ENCODE measurements around the gene LOXHD1.

LOXHD1 gene

DNA sequence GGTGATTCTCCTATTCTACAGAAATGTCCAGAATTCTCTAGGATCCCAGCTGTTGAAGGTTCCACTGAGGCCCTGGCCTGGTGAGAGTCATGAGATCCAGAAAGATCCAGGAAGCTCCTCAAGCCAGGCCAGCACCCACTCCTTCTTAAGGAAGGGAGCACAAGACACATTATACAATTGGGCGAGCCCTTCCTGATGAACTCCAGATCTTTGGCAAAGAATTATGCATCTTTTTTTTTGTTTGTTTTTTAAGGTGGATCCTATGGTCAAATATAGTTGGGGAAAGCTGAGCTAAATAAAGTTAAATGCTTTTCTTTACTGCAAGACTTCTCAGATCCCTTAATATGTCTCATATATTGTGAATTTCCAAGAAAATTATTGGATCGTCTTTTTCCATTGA lies 37.0 kb upstream of the LOXHD1 start:
- TF ChIP-seq, protein P1, sequence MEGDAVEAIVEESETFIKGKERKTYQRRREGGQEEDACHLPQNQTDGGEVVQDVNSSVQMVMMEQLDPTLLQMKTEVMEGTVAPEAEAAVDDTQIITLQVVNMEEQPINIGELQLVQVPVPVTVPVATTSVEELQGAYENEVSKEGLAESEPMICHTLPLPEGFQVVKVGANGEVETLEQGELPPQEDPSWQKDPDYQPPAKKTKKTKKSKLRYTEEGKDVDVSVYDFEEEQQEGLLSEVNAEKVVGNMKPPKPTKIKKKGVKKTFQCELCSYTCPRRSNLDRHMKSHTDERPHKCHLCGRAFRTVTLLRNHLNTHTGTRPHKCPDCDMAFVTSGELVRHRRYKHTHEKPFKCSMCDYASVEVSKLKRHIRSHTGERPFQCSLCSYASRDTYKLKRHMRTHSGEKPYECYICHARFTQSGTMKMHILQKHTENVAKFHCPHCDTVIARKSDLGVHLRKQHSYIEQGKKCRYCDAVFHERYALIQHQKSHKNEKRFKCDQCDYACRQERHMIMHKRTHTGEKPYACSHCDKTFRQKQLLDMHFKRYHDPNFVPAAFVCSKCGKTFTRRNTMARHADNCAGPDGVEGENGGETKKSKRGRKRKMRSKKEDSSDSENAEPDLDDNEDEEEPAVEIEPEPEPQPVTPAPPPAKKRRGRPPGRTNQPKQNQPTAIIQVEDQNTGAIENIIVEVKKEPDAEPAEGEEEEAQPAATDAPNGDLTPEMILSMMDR (IDR thresholded peaks at IDR 0.05), result no peak
- Histone ChIP-seq H2AFZ (no peak overlapping the region), H3K36me3 (ENCODE audit: control insufficient read depth, insufficient read depth, low read length) (no peaks in the 10 kb centered on the region), H3K27me3 (ENCODE audit: control insufficient read depth, insufficient read depth, low read length) (no peaks in the 10 kb centered on the region), H3K4me2 (ENCODE audit: low read length) (no peak overlapping the region), H3K4me1 (peaks cover 37% of the 10 kb centered on the region), H3K79me2 (peaks cover 7% of the 10 kb centered on the region), H3K27ac (peak overlapping the region; percentile 5), H3K9ac (no peak overlapping the region), H3K9me3 (ENCODE audit: control insufficient read depth, low read length) (no peaks in the 10 kb centered on the region), H3K4me3 (ENCODE audit: low read depth, low read length) (no peak overlapping the region)

DNA sequence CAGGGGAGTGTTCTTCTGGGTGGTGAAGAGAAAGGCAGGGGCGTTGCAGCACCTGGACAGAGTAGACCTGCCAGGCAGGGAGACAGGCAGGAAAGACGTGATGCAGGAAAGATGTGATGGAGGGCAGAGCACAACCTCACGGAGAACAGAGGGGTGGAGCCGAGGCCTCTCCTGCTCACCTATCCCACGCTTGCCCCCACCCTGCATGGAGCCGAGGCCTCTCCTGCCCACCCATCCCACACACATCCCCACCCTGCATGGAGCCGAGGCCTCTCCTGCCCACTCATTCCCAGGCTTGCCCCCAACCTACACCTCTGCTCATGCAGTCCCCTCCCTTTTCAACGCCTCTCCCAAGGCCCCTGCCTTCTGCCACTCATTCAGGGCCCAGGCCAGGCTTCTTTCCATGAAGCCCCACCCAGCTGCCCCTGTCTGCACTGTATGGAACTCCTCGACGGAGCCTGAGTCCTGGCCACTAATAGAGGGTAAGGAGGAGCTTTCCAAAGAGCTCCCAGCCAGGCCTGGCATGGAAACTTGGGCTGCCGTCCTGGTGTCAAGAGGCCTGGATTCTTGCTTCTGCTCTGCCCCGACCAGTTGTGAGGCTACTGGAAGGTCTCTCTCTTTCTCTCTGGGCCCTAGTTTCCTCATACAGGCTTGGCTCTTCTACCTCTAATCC lies 32.0 kb upstream of the LOXHD1 start:
- no peak overlapping the region for H3K27ac ChIP-seq
- H3K36me3 ChIP-seq (ENCODE audit: control insufficient read depth, insufficient read depth, low read length), result no peaks in the 10 kb centered on the region
- H3K4me2 ChIP-seq (ENCODE audit: low read length), result no peak overlapping the region
- H3K4me1 ChIP-seq, result no peaks in the 10 kb centered on the region
- TF ChIP-seq, protein P1 (IDR thresholded peaks at IDR 0.05), result no peak
- H3K9me3 ChIP-seq (ENCODE audit: control insufficient read depth, low read length), result no peaks in the 10 kb centered on the region
- H3K79me2 ChIP-seq, result peaks cover 3% of the 10 kb centered on the region
- no peak overlapping the region for H2AFZ ChIP-seq
- no peak overlapping the region for H3K4me3 ChIP-seq (ENCODE audit: low read depth, low read length)
- no peak overlapping the region for H3K9ac ChIP-seq
- no peaks in the 10 kb centered on the region for H3K27me3 ChIP-seq (ENCODE audit: control insufficient read depth, insufficient read depth, low read length)

DNA sequence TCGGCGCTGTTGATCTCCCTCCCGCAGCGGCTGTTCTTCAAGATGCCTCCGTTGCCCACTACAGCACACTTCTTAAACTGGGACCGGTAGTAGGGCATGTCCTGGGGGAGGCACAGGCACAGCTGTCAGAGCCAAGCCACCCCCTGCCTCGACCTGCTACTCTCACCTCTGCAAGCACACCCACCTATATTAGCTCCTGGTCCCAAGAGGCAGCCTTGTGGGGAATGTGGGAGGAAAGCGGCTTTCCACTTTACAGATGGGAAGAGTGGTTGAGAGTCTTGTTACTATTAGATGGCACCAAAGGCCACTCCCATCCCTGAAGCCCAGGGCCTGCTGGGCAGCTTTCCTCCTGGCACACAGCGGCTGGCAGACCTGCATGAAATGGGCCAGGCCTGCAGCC lies 29.2 kb upstream of the LOXHD1 start:
- H2AFZ ChIP-seq, result no peak overlapping the region
- no peak overlapping the region for H3K4me2 ChIP-seq (ENCODE audit: low read length)
- no peaks in the 10 kb centered on the region for H3K36me3 ChIP-seq (ENCODE audit: control insufficient read depth, insufficient read depth, low read length)
- H3K27me3 ChIP-seq (ENCODE audit: control insufficient read depth, insufficient read depth, low read length), result no peaks in the 10 kb centered on the region
- no peak overlapping the region for H3K4me3 ChIP-seq (ENCODE audit: low read depth, low read length)
- H3K79me2 ChIP-seq, result peaks cover 7% of the 10 kb centered on the region
- no peak overlapping the region for H3K9ac ChIP-seq
- TF ChIP-seq, protein P1 (IDR thresholded peaks at IDR 0.05), result no peak
- H3K4me1 ChIP-seq, result no peaks in the 10 kb centered on the region
- no peaks in the 10 kb centered on the region for H3K9me3 ChIP-seq (ENCODE audit: control insufficient read depth, low read length)
- no peak overlapping the region for H3K27ac ChIP-seq

DNA sequence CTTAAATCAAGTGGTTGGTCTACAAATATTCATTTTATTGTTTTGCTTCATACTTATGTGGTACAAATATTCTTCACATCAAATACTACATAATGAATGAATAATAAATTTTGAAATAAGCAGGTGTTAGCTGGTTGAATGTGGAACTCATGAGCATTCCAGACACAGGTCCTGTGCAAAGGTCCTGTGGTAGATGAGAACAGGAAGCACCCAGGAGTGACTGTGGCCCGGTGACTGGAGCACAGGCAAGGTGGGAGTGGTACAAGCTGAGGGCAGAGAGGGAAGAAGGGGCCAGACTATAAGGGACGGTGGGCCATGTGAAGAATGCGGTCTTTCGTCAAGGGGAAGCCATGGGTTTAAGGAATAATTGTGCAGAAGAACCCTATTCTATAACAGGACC lies 26.2 kb upstream of the LOXHD1 start:
- Histone ChIP-seq H3K9me3 (ENCODE audit: control insufficient read depth, low read length) (no peaks in the 10 kb centered on the region), H3K27ac (no peak overlapping the region), H3K79me2 (peaks cover 7% of the 10 kb centered on the region), H3K4me3 (ENCODE audit: low read depth, low read length) (no peak overlapping the region), H3K27me3 (ENCODE audit: control insufficient read depth, insufficient read depth, low read length) (no peaks in the 10 kb centered on the region), H3K36me3 (ENCODE audit: control insufficient read depth, insufficient read depth, low read length) (no peaks in the 10 kb centered on the region), H2AFZ (no peak overlapping the region), H3K9ac (no peak overlapping the region), H3K4me1 (peaks cover 4% of the 10 kb centered on the region), H3K4me2 (ENCODE audit: low read length) (no peak overlapping the region)
- TF ChIP-seq, protein P1 (IDR thresholded peaks at IDR 0.05), result no peak
